ENCODE results near the gene AGAP3.
"Not testable (repeated sequence)": the region's sequence is repeated elsewhere in the genome, so short reads cannot be mapped to it uniquely, and the experiment has no call there.

AGAP3 gene

GRCh38 chr7:151085691-151086620, at the start of gene AGAP3:
TSS of gene AGAP3 (plus strand) at chr7:151086475. CDS start at chr7:151086742, 267 bp downstream.
- peak; percentile 51 for DNase-seq (ENCODE audit: low read depth)

- peak; percentile 74 for DNase-seq (ENCODE audit: low read depth)
Observed at GRCh38 chr7:151038951-151039849, 47.1 kb upstream of the AGAP3 start.

DNA sequence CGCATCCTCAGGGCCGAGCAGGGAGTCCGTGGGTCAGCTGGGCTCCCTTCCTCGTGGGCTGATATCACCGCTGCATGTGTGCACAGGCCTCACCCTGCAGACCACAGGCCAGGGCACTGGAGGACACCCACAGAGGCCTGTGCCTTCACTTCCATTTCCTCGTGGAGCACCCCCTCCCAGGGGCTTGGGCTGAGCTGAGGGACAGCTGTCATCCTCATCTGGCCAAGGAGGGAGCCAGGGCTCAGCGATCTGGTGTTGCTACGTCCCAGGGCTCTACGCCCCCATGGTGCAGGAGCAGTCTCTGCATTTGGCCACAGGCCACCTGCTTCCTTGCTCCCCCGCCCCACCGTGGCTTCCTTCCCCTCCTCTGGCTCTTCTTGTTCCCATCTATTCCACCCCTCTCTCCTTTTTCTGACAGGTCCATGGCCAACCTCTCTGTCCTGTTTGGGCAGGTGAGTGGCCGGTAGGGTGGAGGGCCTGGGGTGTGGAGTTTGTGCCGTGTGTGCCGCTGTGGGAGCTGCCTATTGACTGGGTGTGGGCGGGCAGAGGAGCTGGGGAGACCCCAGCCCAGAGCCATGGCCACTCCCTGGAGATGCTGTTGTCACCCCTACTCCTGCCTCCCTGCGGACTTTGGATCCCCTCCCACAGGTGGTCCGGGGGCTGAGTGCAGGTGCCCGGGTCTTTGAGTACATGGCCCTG, 46.3 kb upstream of the AGAP3 start:
- no peak for DNase-seq (ENCODE audit: low read depth)

- no peak for DNase-seq (ENCODE audit: low read depth)
Observed at GRCh38 chr7:151040616-151041375, 45.5 kb upstream of the AGAP3 start.

DNA sequence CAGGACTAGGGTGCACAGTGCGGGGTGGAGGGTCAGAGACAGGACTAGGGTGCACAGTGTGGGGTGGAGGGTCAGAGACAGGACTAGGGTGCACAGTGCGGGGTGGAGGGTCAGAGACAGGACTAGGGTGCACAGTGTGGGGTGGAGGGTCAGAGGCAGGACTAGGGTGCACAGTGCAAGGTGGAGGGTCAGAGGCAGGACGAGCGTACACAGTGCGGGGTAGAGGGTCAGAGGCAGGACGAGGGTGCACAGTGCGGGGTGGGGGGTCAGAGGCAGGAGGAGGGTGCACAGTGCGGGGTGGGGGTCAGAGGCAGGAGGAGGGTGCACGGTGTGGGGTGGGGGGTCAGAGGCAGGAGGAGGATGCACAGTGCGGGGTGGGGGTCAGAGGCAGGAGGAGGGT, 42.8 kb upstream of the AGAP3 start:
- not testable (repeated sequence) for DNase-seq (ENCODE audit: low read depth)

DNA sequence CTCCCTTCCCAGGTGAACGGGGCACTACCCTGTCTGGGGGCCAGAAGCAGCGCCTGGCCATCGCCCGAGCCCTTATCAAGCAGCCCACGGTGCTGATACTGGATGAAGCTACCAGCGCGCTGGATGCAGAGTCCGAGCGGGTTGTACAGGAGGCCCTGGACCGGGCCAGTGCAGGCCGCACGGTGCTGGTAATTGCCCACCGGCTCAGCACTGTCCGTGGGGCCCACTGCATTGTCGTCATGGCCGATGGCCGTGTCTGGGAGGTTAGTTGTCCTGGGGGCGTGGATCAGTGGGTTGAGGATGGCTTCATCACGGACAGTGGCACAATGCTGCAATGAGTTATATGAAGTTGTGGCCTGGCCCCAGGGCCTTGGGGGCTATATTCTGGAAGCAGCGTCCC, 42.3 kb upstream of the AGAP3 start:
- DNase-seq (ENCODE audit: low read depth): no peak

GRCh38 chr7:151045262-151045661, 41.0 kb upstream of the AGAP3 start:
- DNase-seq (ENCODE audit: low read depth): no peak

- DNase-seq (ENCODE audit: low read depth): no peak
Observed at GRCh38 chr7:151045967-151046366, 40.3 kb upstream of the AGAP3 start.

GRCh38 chr7:151046603-151047573, 39.4 kb upstream of the AGAP3 start:
- no peak for DNase-seq (ENCODE audit: low read depth)

GRCh38 chr7:151047976-151048815, 38.1 kb upstream of the AGAP3 start, which contains the start of gene ASIC3:
TSS of gene ASIC3 (plus strand) at chr7:151048531. CDS start at chr7:151048886, 355 bp downstream.
- no peak for DNase-seq (ENCODE audit: low read depth)

GRCh38 chr7:151048911-151049463, 37.3 kb upstream of the AGAP3 start:
- DNase-seq (ENCODE audit: low read depth): no peak

- peak; percentile 19 for DNase-seq (ENCODE audit: low read depth)
Observed at GRCh38 chr7:151051108-151051507, 35.2 kb upstream of the AGAP3 start.

- no peak for DNase-seq (ENCODE audit: low read depth)
Observed at GRCh38 chr7:151053096-151053495, 33.2 kb upstream of the AGAP3 start.

GRCh38 chr7:151053751-151054150, 32.5 kb upstream of the AGAP3 start:
- DNase-seq (ENCODE audit: low read depth): no peak

DNA sequence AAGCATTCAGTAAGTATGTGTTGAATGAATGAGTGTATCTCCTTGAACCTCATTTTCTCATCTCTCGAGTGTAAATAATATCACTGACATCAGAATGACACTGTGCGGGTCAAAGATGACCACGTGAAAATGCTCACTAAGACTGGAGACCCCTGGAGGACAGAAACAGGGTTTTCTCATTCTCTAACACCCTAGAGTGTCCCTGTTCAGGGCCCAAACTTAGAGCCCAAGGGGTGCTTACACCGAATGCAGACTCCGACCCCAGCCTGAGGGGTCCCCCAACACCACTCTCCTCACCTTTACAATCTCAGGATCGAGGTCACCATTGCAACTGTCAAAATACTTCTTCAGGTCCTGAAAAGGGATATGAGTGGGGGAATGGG, 30.0 kb upstream of the AGAP3 start:
- no peak for DNase-seq (ENCODE audit: low read depth)

GRCh38 chr7:151056666-151057505, 29.4 kb upstream of the AGAP3 start:
- no peak for DNase-seq (ENCODE audit: low read depth)

GRCh38 chr7:151057506-151057988, 28.7 kb upstream of the AGAP3 start, which contains the start of gene CDK5:
TSS of gene CDK5 (minus strand) at chr7:151057897. CDS start at chr7:151057848, 49 bp downstream.
- no peak for DNase-seq (ENCODE audit: low read depth)
